ENCODE results near the gene FBLN5. TPM values are rescaled to one million over a fixed set of nuclear protein-coding genes. Genes with fewer than 3 reads are reported as not detected.

Gene FBLN5
- total RNA-seq (2021) = 1.0 and 1.3 TPM in 2 replicates
- long read RNA-seq, partial matches to known transcripts = 0 of 5 reads
- long read RNA-seq, other reads (novel, unspliced or antisense) = 2 of 5 reads

- Histone ChIP-seq H4K20me1 (ENCODE audit: control insufficient read depth, insufficient read depth, insufficient read length) (no peaks in the 10 kb centered on the region), H2BK20ac (ENCODE audit: low read depth, low read length, poor library complexity, severe bottlenecking) (no peak within 1 kb of the TSS), H3K18ac (ENCODE audit: insufficient read length, low read depth, low read length) (no peak within 1 kb of the TSS), H4K8ac (replicated peaks; ENCODE audit: insufficient read length, low read depth, low read length) (no peak within 1 kb of the TSS), H3K9me3 (ENCODE audit: control insufficient read depth, low read depth, low read length) (no peaks in the 10 kb centered on the region), H3T11ph (ENCODE audit: low read length) (no peak within 1 kb of the TSS), H2AFZ (ENCODE audit: low read length) (no peak within 1 kb of the TSS), H3K23ac (ENCODE audit: insufficient read length, low read depth, low read length) (no peak within 1 kb of the TSS), H2BK15ac (ENCODE audit: low read depth, low read length) (no peak within 1 kb of the TSS), H3K79me2 (ENCODE audit: insufficient read depth, low read length) (no peaks in the 10 kb centered on the region), H3K27ac (ENCODE audit: insufficient read length, low read depth, low read length) (no peak within 1 kb of the TSS), H3K23me2 (ENCODE audit: insufficient read length, low read depth, low read length, poor library complexity, severe bottlenecking) (peaks cover 7% of the 10 kb centered on the region), H2BK120ac (ENCODE audit: low read depth, low read length, poor library complexity, severe bottlenecking) (no peak within 1 kb of the TSS), H3K4me1 (ENCODE audit: insufficient read depth, low read length) (0 out of 2 replicates have a peak, but pooled peaks cover 4% of the 10 kb centered on the region), H3K9ac (ENCODE audit: extremely low read depth, insufficient read length, low read length) (no peak within 1 kb of the TSS), H2BK5ac (ENCODE audit: insufficient read length, low read length) (no peak within 1 kb of the TSS), H3K27me3 (ENCODE audit: insufficient read depth, low read length) (peaks cover 6% of the 10 kb centered on the region), H4K5ac (ENCODE audit: insufficient read length, low read depth, low read length) (no peak within 1 kb of the TSS), H2BK12ac (ENCODE audit: insufficient read length, low read depth, low read length) (no peak within 1 kb of the TSS), H2AK5ac (ENCODE audit: insufficient read length, low read length) (no peak within 1 kb of the TSS), H3K4me2 (ENCODE audit: insufficient read depth, insufficient read length, low read length) (peak within 1 kb of the TSS; percentile 74), H3K56ac (ENCODE audit: insufficient read length, low read depth, low read length) (no peak within 1 kb of the TSS), H3K4ac (ENCODE audit: low read depth, low read length) (no peak within 1 kb of the TSS), H3K79me1 (ENCODE audit: insufficient read depth, low read depth, low read length, poor library complexity, severe bottlenecking) (no peaks in the 10 kb centered on the region), H4K91ac (ENCODE audit: insufficient read length, low read depth, low read length) (no peak within 1 kb of the TSS), H3K14ac (ENCODE audit: insufficient read depth, low read length) (no peak within 1 kb of the TSS)
- Mint-ChIP-seq H3K4me3 (peak within 1 kb of the TSS; percentile 68 to 89), H3K27me3 (ENCODE audit: low read depth) (peaks cover 65% of the 10 kb centered on the region), H3K36me3 (ENCODE audit: insufficient read depth in 1 of 3, low read depth in 3 of 3) (peaks cover 0 to 2% (median 0%) of the 10 kb centered on the region in 3 experiments; a peak in 2 of 7 replicates), H3K4me1 (peaks cover 10% of the 10 kb centered on the region in 2 experiments), H3K27ac (peak within 1 kb of the TSS in 1 of 3 experiments; percentile 63; a peak in 1 of 7 replicates), H3K9me3 (no peaks in the 10 kb centered on the region)
- DNase-seq = peak; percentile 66
- TF ChIP-seq CTCF (conservative IDR thresholded peaks at IDR 0.05) = no peak
- no CpG with 5 or more reads among the region's 54 CpGs for WGBS (ENCODE audit: extremely low coverage, insufficient read length, low lambda C conversion rate)
Observed at GRCh38 chr14:91947475-91948184, at the start of gene FBLN5. FBLN5 (minus strand) TSS chr14:91947694; CDS start chr14:91947229, 465 bp downstream.

All from H9 (cell line).